K562 (cell line): ENCODE results near the gene CBX2. TPM values are rescaled to one million over a fixed set of nuclear protein-coding genes. Genes with fewer than 3 reads are reported as not detected.

Experiments used
- ATAC-seq: fragments of 200-7000 bp; cut with Tn5 transposase; 3 replicates; pipeline ENCODE4 v1.9.1; 2020; ENCODE audit warnings: moderate library complexity
- BruUV-seq: library from RNA; stranded (reverse); fragments of 400-500 nt; replicated peaks from 2 replicates; lab custom pipeline; 2021; lab: Mats Ljungman, UMichigan
- CTCF ChIA-PET: fragments of 300-600 bp; formaldehyde crosslinking; extraction: SDS; loops from one replicate; lab custom pipeline; 2021; ENCODE audit warnings: low intra/inter-chr PET ratio; lab: Yijun Ruan, JAX
- POLR2A ChIA-PET: fragments of 300-600, 350-650 bp; sonication (Branson Sonifier 250); formaldehyde crosslinking; extraction: SDS; loops from one replicate; lab custom pipeline; 2021; ENCODE audit warnings: antibody characterized with exemption, inconsistent platforms; lab: Yijun Ruan, JAX
- DNase-seq, 4 experiments: peaks; one replicate each; pipeline versions ENCODE4 v3.0.0 to v3.0.0-alpha.2; 2011 to 2018; ENCODE audit warnings: low spot score in 3 of 4, mixed read lengths in 3 of 4; ENCODE audit errors: extremely low read depth in 1 of 4
- FAIRE-seq: peaks from 2 replicates; lab custom pipeline; 2011; peaks lifted over from hg19 to GRCh38; lab: Jason Lieb, UNC
- H2AFZ ChIP-seq: 2 replicates; pipeline ENCODE4 v1.6.0; 2011; ENCODE audit warnings: low read depth, low read length, control low read depth, inconsistent platforms
- H3K27ac ChIP-seq: fragments of 200-600 bp; 3 replicates; pipeline ENCODE4 v1.8.0; 2011; ENCODE audit warnings: low read depth, mild to moderate bottlenecking, control low read depth, inconsistent platforms, low read length, moderate library complexity, mixed read lengths; ENCODE audit errors: extremely low read depth
- H3K27me3 ChIP-seq, 2 experiments: fragments of 300-600 bp in 1 of 2; 2 replicates in 1 of 2; 3 replicates in 1 of 2; pipeline versions ENCODE4 v1.6.0 to v1.8.0; 2011; ENCODE audit warnings: inconsistent platforms in 2 of 2, low read length in 2 of 2, mild to moderate bottlenecking in 1 of 2, mixed read lengths in 1 of 2, moderate library complexity in 1 of 2; ENCODE audit not compliant: control insufficient read depth in 2 of 2, insufficient read depth in 2 of 2
- H3K36me3 ChIP-seq: fragments of 300-600 bp; 3 replicates; pipeline ENCODE4 v1.8.0; 2011; ENCODE audit warnings: mild to moderate bottlenecking, low read length, inconsistent platforms; ENCODE audit not compliant: control insufficient read depth, insufficient read depth
- H3K4me1 ChIP-seq, 2 experiments: fragments of 200-600 bp in 1 of 2; replicated peaks in 1 of 2; 2 replicates in 1 of 2; 3 replicates in 1 of 2; pipeline versions ENCODE4 v1.5.1 to v1.8.0; 2011; ENCODE audit warnings: inconsistent platforms in 2 of 2, low read length in 2 of 2, mild to moderate bottlenecking in 1 of 2, mixed read lengths in 1 of 2, moderate library complexity in 1 of 2; ENCODE audit not compliant: control insufficient read depth in 2 of 2, insufficient read depth in 2 of 2
- H3K4me2 ChIP-seq: 2 replicates; pipeline ENCODE4 v1.6.1; 2011; ENCODE audit warnings: low read length, control low read depth, inconsistent platforms, mixed read lengths; ENCODE audit not compliant: insufficient read depth
- H3K4me3 ChIP-seq: fragments of 200-600 bp; sonication (generic), shearing (Covaris generic); 2 replicates; pipeline ENCODE4 v1.5.1; 2016; ENCODE audit warnings: control low read depth, inconsistent platforms
- H3K79me2 ChIP-seq: fragments of 200-600 bp; 3 replicates; pipeline ENCODE4 v1.8.0; 2011; ENCODE audit warnings: low read length, inconsistent platforms; ENCODE audit not compliant: control insufficient read depth, insufficient read depth
- H3K9ac ChIP-seq, 2 experiments: 2 replicates each; pipeline versions ENCODE4 v1.6.0 to v1.6.1; 2011; ENCODE audit warnings: low read depth in 2 of 2, low read length in 2 of 2, control low read depth in 1 of 2, inconsistent platforms in 1 of 2, mild to moderate bottlenecking in 1 of 2, mixed read lengths in 1 of 2; ENCODE audit not compliant: insufficient read depth in 1 of 2
- H3K9me1 ChIP-seq: one replicate; pipeline ENCODE4 v1.6.0; 2011; ENCODE audit warnings: inconsistent platforms, mild to moderate bottlenecking, low read length, moderate library complexity; ENCODE audit not compliant: control insufficient read depth, insufficient read depth
- H3K9me3 ChIP-seq: replicated peaks from 2 replicates; pipeline ENCODE4 v1.5.1; 2011; ENCODE audit warnings: low read depth, low read length, inconsistent platforms; ENCODE audit not compliant: control insufficient read depth, insufficient read depth
- H4K20me1 ChIP-seq: replicated peaks from 2 replicates; pipeline ENCODE4 v1.6.1; 2011; ENCODE audit warnings: low read length, inconsistent platforms, mixed read lengths; ENCODE audit not compliant: control insufficient read depth, insufficient read depth
- BCOR ChIP-seq: fragments of 450-650 bp; IDR thresholded peaks from 2 replicates; pipeline ENCODE4 v1.6.1; 2016
- MGA ChIP-seq: fragments of 450-650 bp; IDR thresholded peaks from 2 replicates; pipeline ENCODE4 v1.6.1; 2016; ENCODE audit warnings: mild to moderate bottlenecking, moderate library complexity
- MNT ChIP-seq, 2 experiments: fragments of 450-650 bp; conservative IDR thresholded peaks; 2 replicates each; pipeline ENCODE4 v1.6.1; 2017; ENCODE audit warnings: mild to moderate bottlenecking in 2 of 2, moderate library complexity in 2 of 2
- RB1 ChIP-seq: fragments of 450-650 bp; IDR thresholded peaks from 2 replicates; pipeline ENCODE4 v1.6.1; 2017; ENCODE audit warnings: low read depth, mild to moderate bottlenecking
- ZNF280B ChIP-seq: fragments of 250-450 bp; sonication (Bioruptor Pico); IDR thresholded peaks from 2 replicates; pipeline ENCODE4 v1.5.1; 2021; ENCODE audit warnings: mild to moderate bottlenecking
- ZNF75A ChIP-seq: fragments of 450-650 bp; formaldehyde crosslinking; IDR thresholded peaks from 2 replicates; pipeline ENCODE4 v1.4.0; 2020; ENCODE audit warnings: mild to moderate bottlenecking
- WGBS: fragments of 100-300 bp; shearing (Covaris generic); methylation state at CpG from one replicate; pipeline ENCODE4 v1.1.6; 2016; ENCODE audit warnings: low coverage, mixed read lengths; ENCODE audit not compliant: insufficient coverage; ENCODE audit errors: missing lambda C conversion rate; 5-methylcytosine and 5-hydroxymethylcytosine counted together
- in situ Hi-C: fragments of 300-500 bp; cut with MboI; formaldehyde crosslinking; loops from 4 replicates; pipeline ENCODE4 v1.15.0; 2018; ENCODE audit warnings: inconsistent platforms, mixed read lengths
- intact Hi-C: fragments of 100-400 bp; cut with micrococcal nuclease; formaldehyde crosslinking; loops from 2 replicates; pipeline ENCODE4 v1.14.2; 2022
- polyA plus RNA-seq, 8 experiments: library from polyadenylated mRNA; depleted of rRNA in 4 of 8; stranded (reverse) in 5 of 8; unstranded in 3 of 8; fragments of >200 nt; fragmentation: Nextera tagmentation in 2 of 8; fragmentation: Illumina TruSeq in 1 of 8; extraction: Ambion mirVana in 2 of 8; extraction: Trizol in 1 of 8; gene quantifications; 2 replicates each; pipeline versions ENCODE4 v1.2.1 to v1.2.3, GENCODE V29; 2011 to 2014; ENCODE audit warnings: inconsistent platforms in 1 of 8, missing spikeins in 1 of 8
- total RNA-seq, 7 experiments: library from RNA; depleted of rRNA in 6 of 7; stranded (reverse); fragments of >200 nt in 6 of 7; fragmentation: Illumina TruSeq in 2 of 7; extraction: Trizol in 2 of 7; gene quantifications; 2 replicates each; pipeline versions ENCODE4 v1.2.1 to v1.2.3, GENCODE V29; 2011 to 2021; ENCODE audit warnings: low replicate concordance in 1 of 7

The CBX2 gene
- total and polyA plus RNA-seq, 9 of the 15 experiments (the other 6 are each of a cell fraction or from before 2014, with no cell fraction given): 0.66 to 26.9 (median 13.9) TPM

- DNase-seq: no peak
- Histone ChIP-seq H2AFZ (peak overlapping the region; percentile 98), H3K9me1 (no peaks in the 10 kb centered on the region), H4K20me1 (no peaks in the 10 kb centered on the region), H3K4me3 (peak overlapping the region; percentile 42), H3K27me3 (no peaks in the 10 kb centered on the region), H3K9ac (peak overlapping the region; percentile 63 to 80; a peak in 3 of 4 replicates), H3K27ac (peak overlapping the region; percentile 89), H3K79me2 (no peaks in the 10 kb centered on the region), H3K4me1 (peaks cover 46 to 76% of the 10 kb centered on the region in 2 experiments), H3K9me3 (peaks cover 3% of the 10 kb centered on the region), H3K4me2 (peak overlapping the region; percentile 80), H3K36me3 (no peaks in the 10 kb centered on the region; the same call in 2 of the 3 replicates)
- no TSS peak for BruUV-seq
- no peak for ATAC-seq
- CTCF ChIA-PET: no interaction called here
- FAIRE-seq: peak; percentile 71
- intact Hi-C loops: loop anchor here (10.0 kb wide), 1 partner anchor 173 kb away; no protein-coding TSS in a partner anchor
- POLR2A ChIA-PET: interaction anchor here (0.5 to 2.5 kb wide), 5 partner anchors 25 to 103 kb away, joined by 3 to 10 read pairs (median 3); partner anchors contain the start of gene CBX4
- 55% methylated on average over 6 of the region's 11 CpGs for WGBS
- in situ Hi-C loops: loop anchor here (5.0 kb wide), 1 partner anchor 35 kb away; the partner anchor contains the start of gene CBX4
- TF ChIP-seq MNT (conservative IDR thresholded peaks at IDR 0.05) (no peak), RB1 (no peak), BCOR (peak; percentile 77; the same call in 1 of the 2 replicates), MGA (no peak), ZNF75A (no peak), ZNF280B (CRISPR knock-in tag) (no peak)
Measured at GRCh38 chr17:79802039-79802735, 24.2 kb downstream of the CBX2 start.
